Activated gamma-delta T cell treated with anti-CD3 and anti-CD28 coated beads, Interleukin-2, amount 50 U/mL, for 16 hours (primary cell): ENCODE data around the gene MT4.

Source experiments
- DNase-seq: peaks from one replicate; pipeline ENCODE4 v3.0.0-alpha.2; 2020; ENCODE audit warnings: low read depth

MT4 gene

GRCh38 chr16:56605475-56605874, 40.6 kb downstream of the MT4 start:
- no peak for DNase-seq

DNA sequence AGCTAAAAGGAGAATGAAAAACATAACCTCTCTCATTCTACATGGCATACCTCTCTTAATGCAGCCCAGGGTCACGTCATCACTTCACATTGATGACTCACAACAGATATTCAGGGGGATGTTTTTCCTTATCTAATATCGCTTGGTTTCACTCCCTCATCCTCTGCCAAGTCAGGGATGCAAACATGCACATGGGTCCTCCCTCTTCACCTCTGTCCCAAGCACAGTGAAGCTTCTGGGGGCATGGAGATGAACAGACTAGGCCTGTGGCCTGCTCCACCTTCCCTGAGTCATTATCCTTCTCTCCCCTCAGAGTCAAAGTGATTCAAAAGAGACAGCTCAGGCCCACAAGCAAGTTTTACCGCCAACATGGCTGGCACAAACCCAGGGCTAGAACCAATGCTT, 41.2 kb downstream of the MT4 start:
- DNase-seq, result no peak

DNA sequence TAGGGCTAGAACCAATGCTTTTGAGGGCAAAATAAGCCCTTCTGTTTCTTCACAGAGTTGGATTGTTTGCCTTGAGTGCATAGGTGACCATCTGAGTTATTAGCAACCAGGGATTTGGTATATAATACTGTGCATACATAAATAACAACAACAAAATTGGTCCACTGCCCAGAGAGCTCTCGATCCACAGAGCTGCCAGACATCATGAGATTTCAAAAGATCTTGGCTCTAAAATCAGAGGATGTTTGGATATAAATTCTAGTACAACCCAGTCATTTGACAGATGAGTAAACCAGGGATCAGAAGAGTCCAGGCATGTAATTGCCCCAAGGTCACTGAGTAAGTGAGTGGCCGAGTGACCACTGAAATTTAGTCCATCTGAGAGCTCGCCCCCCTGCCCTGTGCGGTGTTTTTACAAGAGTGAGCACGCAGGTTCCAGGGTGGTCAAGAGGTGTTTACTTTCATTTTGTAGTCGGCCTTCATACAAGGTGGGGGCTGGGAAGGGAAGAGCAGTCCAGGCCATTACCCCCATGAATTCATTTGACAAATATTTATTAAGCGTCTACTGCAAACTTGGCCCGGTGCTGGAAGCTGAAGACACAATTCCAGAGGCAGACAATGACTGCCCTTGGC, 41.7 kb downstream of the MT4 start:
- no peak for DNase-seq

- DNase-seq, result no peak
These were observed 42.3 kb downstream of the MT4 start for GRCh38 chr16:56607109-56607618.

GRCh38 chr16:56607675-56608042, 42.8 kb downstream of the MT4 start:
- DNase-seq, result no peak

DNA sequence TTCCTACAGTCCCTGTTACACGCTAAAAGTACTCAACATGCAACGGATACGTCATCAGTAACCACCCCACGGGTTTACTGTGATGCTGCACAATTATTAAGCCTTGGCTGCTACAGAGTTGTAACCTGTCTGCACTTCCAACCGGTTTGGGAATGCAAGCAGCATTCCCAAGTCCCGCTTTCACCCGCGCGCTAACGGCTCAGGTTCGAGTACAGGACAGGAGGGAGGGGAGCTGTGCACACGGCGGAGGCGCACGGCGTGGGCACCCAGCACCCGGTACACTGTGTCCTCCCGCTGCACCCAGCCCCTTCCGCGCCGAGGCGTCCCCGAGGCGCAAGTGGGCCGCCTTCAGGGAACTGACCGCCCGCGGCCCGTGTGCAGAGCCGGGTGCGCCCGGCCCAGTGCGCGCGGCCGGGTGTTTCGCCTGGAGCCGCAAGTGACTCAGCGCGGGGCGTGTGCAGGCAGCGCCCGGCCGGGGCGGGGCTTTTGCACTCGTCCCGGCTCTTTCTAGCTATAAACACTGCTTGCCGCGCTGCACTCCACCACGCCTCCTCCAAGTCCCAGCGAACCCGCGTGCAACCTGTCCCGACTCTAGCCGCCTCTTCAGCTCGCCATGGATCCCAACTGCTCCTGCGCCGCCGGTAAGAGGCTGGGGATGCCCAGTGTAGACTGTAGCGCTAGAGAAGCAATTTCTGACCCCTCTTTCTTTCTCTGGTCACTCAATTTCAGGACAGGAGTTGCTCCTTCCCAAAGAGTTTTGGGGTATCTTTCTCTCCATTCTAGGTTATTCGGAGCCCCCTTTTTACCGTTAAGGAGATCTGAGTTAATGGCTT, 43.4 kb downstream of the MT4 start, which contains the start of gene MT2A:
Gene MT2A, plus strand, starts transcription at position 542 of the 833 bp plus-strand sequence. Its CDS starts 72 bp downstream, at position 614.
- DNase-seq, result peak; percentile 75

DNA sequence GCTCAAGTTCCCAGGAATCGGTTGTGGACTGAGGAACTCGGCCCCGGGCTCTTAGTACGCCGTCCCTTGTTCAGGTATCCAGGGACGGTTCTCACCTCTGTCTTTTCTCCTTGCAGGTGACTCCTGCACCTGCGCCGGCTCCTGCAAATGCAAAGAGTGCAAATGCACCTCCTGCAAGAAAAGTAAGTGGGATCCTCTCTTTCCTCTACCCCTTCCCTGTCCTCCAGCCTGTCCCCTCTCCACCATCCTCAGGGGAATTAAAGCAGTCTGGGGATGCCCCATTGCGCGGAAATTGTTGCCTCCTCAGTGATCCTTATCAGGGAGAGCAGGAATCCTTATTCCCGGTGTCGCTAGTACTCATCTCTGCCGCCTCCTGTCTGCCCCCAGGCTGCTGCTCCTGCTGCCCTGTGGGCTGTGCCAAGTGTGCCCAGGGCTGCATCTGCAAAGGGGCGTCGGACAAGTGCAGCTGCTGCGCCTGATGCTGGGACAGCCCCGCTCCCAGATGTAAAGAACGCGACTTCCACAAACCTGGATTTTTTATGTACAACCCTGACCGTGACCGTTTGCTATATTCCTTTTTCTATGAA, 44.1 kb downstream of the MT4 start:
- no peak for DNase-seq

- peak; percentile 48 for DNase-seq
These were observed 44.6 kb downstream of the MT4 start for GRCh38 chr16:56609463-56609921.

DNA sequence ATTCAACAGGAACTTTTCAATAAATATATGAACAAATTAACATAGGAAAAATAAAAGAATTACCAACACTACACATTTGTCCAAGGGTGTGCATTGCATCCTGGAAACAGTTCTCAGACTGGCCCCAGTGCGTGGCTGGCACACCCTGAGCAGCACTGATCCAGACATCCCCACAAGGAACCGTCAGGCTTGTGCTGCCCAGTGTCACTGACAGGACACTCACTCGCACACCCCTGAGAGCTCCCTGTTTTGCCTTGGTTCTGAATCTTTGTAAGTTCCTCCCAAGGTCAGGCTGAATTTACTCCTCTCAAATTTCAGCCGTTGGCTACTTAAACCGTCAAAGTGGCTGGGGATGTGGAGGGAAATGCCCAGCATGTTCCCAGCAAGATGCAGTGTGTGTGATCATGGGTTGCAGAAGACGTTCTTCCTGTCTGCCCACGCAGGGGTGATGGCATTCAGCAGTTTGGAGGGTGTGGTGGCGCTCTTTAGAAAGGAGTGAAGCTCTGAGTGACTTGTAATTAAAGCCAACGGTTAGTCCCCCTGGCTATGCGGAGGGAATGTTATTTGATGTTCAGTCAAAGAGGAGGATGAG, 45.2 kb downstream of the MT4 start:
- DNase-seq, result peak; percentile 45

DNA sequence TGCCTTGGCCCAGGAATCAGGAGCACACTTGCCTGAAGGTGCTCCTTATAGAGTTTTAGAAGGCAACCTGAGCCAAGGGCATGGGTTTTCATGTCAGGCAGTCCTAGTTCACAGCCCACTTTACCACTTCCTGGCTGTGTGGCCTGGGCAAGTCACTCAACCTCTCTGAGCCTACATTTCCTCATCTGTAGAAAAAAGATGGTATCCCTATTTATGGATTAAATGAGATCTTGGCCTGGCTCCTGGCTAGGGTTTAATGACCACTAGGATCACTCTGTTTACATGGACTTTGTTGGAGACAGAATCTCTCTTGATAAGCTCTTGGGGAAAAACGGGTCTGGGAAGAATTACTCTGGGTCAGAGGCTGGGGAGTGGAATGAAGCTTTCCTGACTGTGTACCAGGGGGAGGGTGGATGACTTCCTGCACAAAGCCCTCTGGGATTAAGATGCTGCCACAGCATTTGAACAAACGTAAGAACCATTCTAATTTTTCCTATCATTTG, 45.8 kb downstream of the MT4 start:
- no peak for DNase-seq

DNA sequence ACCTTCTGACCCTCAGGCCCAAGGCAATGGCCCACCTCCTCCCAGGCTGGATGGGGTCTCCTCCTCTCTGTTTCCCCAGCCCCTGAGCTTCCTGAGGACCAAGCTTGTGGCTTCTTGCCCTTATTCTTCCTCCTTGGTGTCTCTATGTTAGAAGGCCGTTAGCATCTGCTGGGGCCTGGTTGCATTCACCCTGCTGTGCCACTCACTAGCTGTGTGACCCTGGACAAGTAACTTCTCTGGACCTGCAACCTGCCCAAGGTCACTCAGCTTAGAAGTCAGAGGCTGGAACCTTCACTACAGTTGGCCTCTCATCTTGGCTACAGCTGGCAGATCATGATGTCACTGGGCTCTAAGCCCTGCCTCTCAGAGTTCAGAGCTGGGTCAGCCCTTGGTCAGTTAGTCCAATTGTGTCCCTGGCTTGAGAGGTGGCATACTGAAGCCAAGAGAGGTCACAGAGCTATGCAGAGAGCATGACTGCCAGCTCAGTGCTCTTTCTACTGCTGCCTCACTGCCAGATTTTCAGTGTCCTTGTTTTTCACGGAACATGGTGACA, 46.5 kb downstream of the MT4 start:
- no peak for DNase-seq

DNA sequence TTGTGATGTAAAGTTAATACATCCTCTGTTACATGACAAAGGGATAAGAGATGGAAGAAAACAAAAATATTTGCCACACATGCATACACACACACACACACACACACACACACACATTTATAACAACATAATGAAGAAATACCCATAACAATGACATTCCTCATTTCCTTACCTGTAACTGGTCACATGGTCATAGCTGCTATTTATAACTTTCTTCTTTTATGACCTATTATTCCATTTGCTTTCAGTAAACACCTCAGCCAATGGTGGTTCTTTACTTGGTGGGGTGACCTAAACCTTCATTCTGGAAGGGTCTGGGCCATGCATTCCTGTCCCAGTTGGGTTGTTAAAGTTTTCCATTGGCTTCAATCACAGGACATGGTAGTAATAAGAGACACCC, 48.8 kb downstream of the MT4 start:
- DNase-seq, result no peak

GRCh38 chr16:56614549-56614991, 49.7 kb downstream of the MT4 start:
- DNase-seq, result no peak

GRCh38 chr16:56615353-56615752, 50.5 kb downstream of the MT4 start:
- no peak for DNase-seq

DNA sequence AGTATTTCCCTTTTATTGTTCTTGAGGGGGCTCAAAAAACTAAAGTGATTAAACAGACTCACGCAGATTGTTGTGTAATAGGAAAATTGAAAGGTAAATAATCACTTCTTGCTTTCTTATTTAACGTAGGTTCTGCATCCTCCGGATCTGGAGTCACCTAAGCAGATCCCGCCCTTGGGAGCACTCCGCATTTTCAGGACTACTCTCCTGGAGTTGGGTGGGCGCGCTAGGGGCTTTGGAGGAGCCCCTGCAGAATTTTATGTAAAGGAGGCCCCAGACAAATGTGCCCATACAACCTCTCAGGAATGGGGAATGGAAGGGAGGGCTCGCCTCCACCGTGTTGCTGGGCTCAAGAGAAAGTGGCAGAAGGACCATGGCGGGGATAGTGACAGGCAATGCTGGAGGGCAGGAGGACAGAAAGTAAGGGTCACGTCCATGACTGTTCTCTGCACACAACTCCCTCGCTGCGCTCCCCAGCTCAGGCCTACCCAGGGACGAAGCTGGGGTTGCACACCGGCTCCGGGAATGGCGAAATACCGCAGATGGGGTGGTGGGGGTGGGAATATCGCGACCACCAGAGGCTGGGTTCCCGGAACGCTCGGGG, 51.8 kb downstream of the MT4 start:
- DNase-seq, result no peak

- no peak for DNase-seq
These were observed 52.6 kb downstream of the MT4 start for GRCh38 chr16:56617212-56618085.

DNA sequence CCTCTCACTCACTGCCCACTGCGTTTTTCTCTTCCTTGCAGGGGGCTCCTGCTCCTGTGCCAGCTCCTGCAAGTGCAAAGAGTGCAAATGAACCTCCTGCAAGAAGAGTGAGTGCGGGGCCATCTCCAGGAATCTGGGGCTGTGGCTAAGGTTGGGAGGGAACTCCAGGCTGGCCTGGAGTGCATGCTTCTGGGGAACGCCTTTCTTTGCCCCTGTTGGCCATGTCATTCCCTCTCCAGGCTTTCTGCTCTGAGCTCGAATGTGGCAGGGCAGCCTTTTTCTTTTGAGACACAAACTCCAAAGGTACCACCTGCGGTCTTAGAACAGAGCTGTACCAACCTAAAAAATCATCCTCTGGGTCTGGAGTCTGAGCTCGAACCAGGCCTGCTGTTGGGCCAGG, 53.3 kb downstream of the MT4 start:
- DNase-seq, result no peak
